SHP77 treated with DMSO at 0.1 percent for 48 hours (cell line): ENCODE measurements around the gene SLC39A11.
"Not testable (repeated sequence)": the region's sequence is repeated elsewhere in the genome, so short reads cannot be mapped to it uniquely, and the experiment has no call there.

ENCODE experiments used
- DNase-seq: peaks from one replicate; lab custom pipeline; 2025; lab: John Stamatoyannopoulos, UW

SLC39A11 gene

GRCh38 chr17:72832306-72832705 lies 260.2 kb downstream of the SLC39A11 start:
- no peak for DNase-seq

GRCh38 chr17:72829883-72830282 lies 262.6 kb downstream of the SLC39A11 start:
- DNase-seq: no peak

- no peak for DNase-seq
Observed at GRCh38 chr17:72826602-72827001, 265.9 kb downstream of the SLC39A11 start.

- DNase-seq: not testable (repeated sequence)
Observed at GRCh38 chr17:72826059-72826458, 266.4 kb downstream of the SLC39A11 start.

GRCh38 chr17:72825218-72825617 lies 267.3 kb downstream of the SLC39A11 start:
- DNase-seq: no peak

DNA sequence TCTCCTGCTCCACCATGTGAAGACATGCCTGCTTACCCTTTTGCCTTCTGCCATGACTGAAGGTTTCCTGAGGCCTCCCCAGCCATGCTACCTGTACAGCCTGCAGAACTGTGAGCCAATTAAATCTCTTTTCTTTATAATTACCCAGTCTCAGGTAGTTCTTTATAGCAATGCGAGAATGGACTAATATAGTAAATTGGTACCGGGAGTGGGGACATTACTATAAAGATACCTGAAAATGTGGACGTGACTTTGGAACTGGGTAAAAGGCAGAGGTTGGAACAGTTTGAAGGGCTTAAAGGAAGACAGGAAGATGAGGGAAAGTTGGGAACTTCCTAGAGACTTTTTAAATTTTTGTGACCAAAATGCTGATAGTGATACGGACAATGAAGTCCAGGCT lies 268.2 kb downstream of the SLC39A11 start:
- DNase-seq: not testable (repeated sequence)

DNA sequence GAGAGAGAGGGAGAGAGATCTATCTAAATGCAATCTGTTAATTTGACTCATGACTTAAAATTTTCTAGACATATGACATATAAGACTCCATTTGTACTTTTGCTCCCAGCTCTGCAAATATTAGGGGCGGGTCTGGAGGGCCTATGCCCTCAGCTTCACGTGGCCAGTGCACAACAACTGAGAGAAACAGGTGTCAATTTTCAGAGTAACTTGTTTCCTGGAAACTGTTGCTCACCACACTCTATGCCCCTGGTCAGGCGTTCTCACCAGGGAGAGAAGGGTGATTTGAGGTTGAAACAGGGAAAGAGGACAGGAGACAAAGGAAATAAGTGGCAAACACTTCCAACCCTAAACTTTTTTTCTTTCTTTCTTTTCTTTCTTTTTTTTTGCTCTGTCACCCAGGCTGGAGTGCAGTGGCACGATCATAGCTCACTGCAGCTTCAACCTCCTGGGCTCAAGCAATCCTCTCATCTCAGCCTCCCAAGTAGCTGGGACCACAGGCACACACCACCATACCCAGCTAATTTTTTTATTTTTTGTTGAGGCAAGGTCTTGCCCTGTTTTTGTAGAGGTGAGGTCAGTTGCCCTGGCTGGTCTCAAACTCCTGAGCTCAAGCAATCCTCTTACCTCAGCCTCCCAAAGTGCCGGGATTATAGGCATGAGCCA lies 270.0 kb downstream of the SLC39A11 start:
- no peak for DNase-seq

DNA sequence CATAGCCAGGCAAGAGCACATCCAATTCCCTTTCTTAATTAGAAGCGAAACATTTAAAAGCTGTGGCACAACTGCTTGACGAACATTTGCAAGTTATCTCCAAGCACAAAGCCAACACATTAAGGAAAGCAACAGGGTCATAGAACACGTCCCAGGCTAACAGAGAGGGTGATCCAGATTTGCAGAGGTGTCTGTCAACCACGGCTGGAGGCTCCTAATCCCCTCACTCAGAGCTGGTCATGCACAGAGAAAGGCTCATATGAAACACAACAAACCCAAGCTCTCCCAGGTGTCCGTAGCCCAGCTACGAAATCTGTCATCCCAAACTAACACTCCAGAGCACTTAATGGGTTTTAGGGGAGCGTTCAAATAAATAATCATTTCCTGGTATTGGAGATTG lies 276.1 kb downstream of the SLC39A11 start:
- no peak for DNase-seq

DNA sequence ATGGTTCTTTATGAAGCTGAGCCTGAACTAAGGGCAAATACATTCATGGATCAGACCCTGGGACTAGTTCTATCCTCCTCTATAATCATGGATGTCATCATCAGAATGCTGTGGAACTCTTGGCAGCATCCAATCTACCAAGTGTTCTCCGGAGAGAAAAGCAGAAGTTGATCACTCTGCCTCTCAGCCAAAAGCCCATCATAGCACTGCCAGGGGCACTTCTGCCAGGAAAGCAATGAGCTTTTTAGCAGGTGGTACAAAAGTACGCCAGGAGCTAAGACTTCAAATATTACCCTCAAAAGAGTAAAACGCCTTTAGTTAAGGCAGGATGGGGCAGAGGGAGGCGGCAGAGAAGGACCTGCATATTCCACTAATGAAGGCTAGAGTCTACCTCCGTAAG lies 279.0 kb downstream of the SLC39A11 start:
- no peak for DNase-seq

DNA sequence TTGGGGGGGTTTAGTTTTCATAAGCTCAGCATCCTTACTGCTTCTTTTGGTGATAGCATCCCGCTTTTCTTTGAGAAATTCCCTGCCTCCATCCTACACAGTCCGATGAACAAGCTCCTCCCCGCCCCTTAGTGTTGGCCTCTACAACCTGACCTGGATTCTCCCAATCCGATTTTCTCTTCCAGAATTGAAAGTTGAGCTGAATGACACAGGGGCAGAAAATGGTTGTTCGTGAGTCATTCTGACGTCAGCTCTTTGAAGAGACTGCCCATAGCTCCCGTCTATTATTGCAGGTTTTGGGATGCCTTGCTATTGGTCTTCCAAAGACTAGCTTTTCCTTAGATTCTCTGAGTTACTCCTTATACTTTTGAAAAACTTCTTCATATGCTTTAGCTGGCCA lies 279.7 kb downstream of the SLC39A11 start:
- DNase-seq: no peak

- no peak for DNase-seq
Observed at GRCh38 chr17:72811976-72812687, 280.4 kb downstream of the SLC39A11 start.

DNA sequence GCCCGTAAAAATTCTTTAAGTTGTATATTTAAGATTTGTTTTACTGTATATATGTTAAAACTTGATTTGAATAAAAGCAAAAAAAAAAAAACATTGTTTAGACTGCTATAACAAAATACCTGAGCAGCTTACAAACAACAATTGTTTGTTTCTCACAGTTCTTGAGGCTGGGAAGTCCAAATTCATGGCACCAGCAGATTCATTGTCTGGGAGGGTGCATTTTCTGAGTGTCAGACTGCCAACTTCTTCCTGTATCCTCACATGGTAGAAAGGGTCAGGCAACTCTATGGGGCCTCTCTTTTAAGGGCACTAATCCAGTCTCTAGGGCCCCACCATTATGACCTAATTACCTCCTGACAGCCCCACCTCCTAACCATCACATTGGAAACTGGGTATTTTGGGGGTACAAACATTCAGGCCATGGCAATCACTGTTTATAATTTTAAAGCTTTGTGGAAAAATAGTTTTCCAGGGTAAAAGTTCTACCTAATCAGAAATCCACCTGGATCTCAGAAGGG lies 281.4 kb downstream of the SLC39A11 start:
- no peak for DNase-seq

GRCh38 chr17:72806011-72806410 lies 286.5 kb downstream of the SLC39A11 start:
- no peak for DNase-seq

DNA sequence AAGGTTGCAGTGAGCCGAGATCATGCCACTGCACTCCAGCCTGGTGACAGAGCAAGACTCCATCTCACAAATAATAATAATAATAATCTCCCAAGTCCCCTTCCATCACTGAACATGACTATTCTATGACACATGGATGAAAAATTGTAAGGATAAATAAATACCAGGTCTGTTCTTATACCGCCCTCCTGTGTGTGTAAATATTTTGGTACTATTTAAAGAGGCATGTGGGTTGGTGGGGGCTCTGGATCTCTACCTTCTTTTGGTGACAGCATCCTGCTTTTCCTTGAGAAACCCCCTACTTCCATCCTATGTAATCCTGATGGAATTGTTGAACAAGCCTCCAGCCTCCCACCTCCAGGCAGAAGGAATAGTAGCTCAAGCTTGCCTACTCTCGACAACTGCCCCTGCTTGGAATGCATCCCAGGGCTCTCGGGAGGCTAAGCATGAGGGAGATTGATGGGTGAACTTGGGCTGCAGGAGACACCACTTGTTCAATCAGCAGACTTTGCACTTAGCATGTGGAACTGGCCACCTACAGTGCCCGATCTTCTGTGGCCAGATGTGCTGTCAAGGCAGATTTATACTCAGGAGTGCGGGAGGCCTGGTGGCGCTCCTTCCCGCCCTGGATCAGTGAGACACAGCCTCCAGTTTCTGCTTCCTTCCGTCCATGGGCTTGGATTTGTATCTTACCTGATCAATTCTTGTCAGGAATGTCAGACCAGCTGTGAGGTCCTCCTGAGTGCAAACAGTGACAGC lies 287.4 kb downstream of the SLC39A11 start:
- DNase-seq: no peak

GRCh38 chr17:72802726-72803125 lies 289.8 kb downstream of the SLC39A11 start:
- no peak for DNase-seq

DNA sequence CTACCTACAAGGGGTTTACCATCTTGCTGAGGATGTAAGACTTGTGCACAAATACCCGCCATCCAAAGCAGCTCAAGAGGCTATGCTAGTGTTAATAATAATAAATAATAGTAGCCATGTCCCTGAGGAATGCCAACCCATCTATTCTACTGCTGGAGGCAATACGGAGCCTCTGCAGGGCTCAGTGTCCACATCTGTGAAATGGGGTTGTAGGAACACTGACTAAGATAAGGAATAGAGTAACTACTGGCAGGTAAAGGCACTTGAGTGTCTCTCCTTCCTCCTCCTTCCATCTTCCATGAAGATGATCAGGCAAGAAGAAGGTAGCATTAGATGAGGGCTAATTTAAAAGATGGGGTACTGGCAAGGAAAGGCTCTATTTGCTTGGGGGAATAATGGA lies 295.3 kb downstream of the SLC39A11 start:
- DNase-seq: no peak

- no peak for DNase-seq
Observed at GRCh38 chr17:72795941-72796340, 296.5 kb downstream of the SLC39A11 start.

- no peak for DNase-seq
Observed at GRCh38 chr17:72794152-72794551, 298.3 kb downstream of the SLC39A11 start.

DNA sequence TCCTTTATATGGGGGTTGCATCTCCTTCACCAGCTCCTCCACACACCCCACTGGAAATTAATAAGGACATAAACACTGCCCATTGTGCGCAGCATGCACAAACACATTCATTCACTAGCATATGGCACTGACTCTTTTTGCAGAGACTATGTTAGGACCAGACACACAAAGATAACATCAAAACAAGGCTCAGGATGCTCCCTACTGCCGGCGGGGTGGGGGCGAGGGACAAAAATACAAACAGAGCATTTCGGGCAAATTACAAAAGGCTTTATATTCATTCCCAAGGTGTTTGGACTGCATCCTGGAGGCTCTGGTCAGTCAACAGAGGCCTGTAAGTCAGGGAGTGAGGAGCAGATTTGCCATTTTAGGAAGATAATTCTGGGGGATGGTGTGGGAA lies 299.7 kb downstream of the SLC39A11 start:
- no peak for DNase-seq

GRCh38 chr17:72790190-72790589 lies 302.3 kb downstream of the SLC39A11 start:
- no peak for DNase-seq

GRCh38 chr17:72789711-72790110 lies 302.8 kb downstream of the SLC39A11 start:
- no peak for DNase-seq

GRCh38 chr17:72788950-72789585 lies 303.4 kb downstream of the SLC39A11 start:
- no peak for DNase-seq
